DND-41 (cell line): Measurements from ENCODE around the gene BSND.

ENCODE experiments used
- ATAC-seq: fragments of 200-7000 bp; cut with Tn5 transposase; 3 replicates; pipeline ENCODE4 v1.9.1; 2021; ENCODE audit warnings: low read depth; ENCODE audit not compliant: insufficient read depth
- DNase-seq: peaks from one replicate; pipeline ENCODE4 v3.0.0-alpha.2; 2020
- H2AFZ ChIP-seq: 2 replicates; pipeline ENCODE4 v1.6.0; 2012; ENCODE audit warnings: low read depth, low read length
- H3K27ac ChIP-seq: 2 replicates; pipeline ENCODE4 v1.5.1; 2012; ENCODE audit warnings: low read length, inconsistent platforms
- H3K27me3 ChIP-seq: fragments of 200-600 bp; sonication (generic); 2 replicates; pipeline ENCODE4 v1.6.0; 2012; ENCODE audit warnings: low read length, mild to moderate bottlenecking, inconsistent platforms; ENCODE audit not compliant: insufficient read depth, poor library complexity
- H3K36me3 ChIP-seq: 2 replicates; pipeline ENCODE4 v1.5.1; 2012; ENCODE audit warnings: low read length, inconsistent platforms; ENCODE audit not compliant: insufficient read depth
- H3K4me1 ChIP-seq: 2 replicates; pipeline ENCODE4 v1.5.1; 2012; ENCODE audit warnings: mild to moderate bottlenecking, low read length; ENCODE audit not compliant: insufficient read depth
- H3K4me2 ChIP-seq: 2 replicates; pipeline ENCODE4 v1.6.0; 2012; ENCODE audit warnings: mild to moderate bottlenecking, moderate library complexity, low read length, inconsistent platforms; ENCODE audit not compliant: insufficient read depth
- H3K4me3 ChIP-seq, 2 experiments: fragments of 200-600 bp in 1 of 2; shearing (Covaris generic) in 1 of 2; 2 replicates each; pipeline ENCODE4 v1.5.1; 2012 to 2016; ENCODE audit warnings: inconsistent platforms in 2 of 2, low read length in 2 of 2, mild to moderate bottlenecking in 2 of 2, low read depth in 1 of 2, moderate library complexity in 1 of 2
- H3K79me2 ChIP-seq: 2 replicates; pipeline ENCODE4 v1.6.0; 2012; ENCODE audit warnings: low read length, inconsistent platforms; ENCODE audit not compliant: insufficient read depth
- H3K9ac ChIP-seq: 2 replicates; pipeline ENCODE4 v1.6.0; 2012; ENCODE audit warnings: low read depth, mild to moderate bottlenecking, inconsistent platforms, low read length, moderate library complexity
- H3K9me3 ChIP-seq: 2 replicates; pipeline ENCODE4 v1.5.1; 2012; ENCODE audit warnings: low read length, moderate library complexity, mild to moderate bottlenecking, inconsistent platforms; ENCODE audit not compliant: insufficient read depth, severe bottlenecking
- H4K20me1 ChIP-seq: 2 replicates; pipeline ENCODE4 v1.6.0; 2012; ENCODE audit warnings: low read length; ENCODE audit not compliant: insufficient read depth
- EZH2 ChIP-seq: IDR thresholded peaks from 3 replicates; pipeline ENCODE4 v1.6.1; 2012; ENCODE audit warnings: borderline replicate concordance, low read depth, mild to moderate bottlenecking, moderate library complexity, low read length, inconsistent platforms; ENCODE audit not compliant: severe bottlenecking
- TF ChIP-seq, protein P1 (sequence below): IDR thresholded peaks from 2 replicates; pipeline ENCODE4 v1.5.1; 2012; ENCODE audit warnings: borderline replicate concordance, low read length, moderate library complexity, mild to moderate bottlenecking; ENCODE audit not compliant: poor library complexity, severe bottlenecking; ENCODE audit errors: extremely low read depth

The BSND gene

DNA sequence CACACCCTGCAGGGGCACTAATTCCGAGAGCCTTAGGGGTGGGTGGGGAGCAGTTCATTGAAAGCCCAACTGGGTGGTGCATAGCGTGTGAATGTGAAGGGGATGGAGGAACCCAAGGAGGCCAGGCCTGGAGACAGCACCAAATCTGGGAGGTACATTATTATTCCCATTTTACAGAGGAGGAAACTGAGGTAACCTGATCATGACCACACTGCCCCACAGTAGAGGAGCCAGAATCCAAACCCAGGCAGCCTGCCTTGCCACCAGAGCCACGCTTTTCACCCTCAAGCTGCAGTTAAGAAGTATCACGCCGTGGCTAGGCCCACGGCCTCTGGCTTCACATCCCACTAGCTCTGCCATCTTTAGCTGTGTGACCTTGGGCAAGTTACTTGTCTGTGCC is 633 bp upstream of the BSND start:
- H3K4me3 ChIP-seq = no peak overlapping the region
- H3K9me3 ChIP-seq = no peaks in the 10 kb centered on the region
- H3K9ac ChIP-seq = no peak overlapping the region
- H3K79me2 ChIP-seq = no peaks in the 10 kb centered on the region
- no peaks in the 10 kb centered on the region for H3K27me3 ChIP-seq
- ATAC-seq = no peak
- H2AFZ ChIP-seq = no peak overlapping the region
- no peak overlapping the region for H3K4me2 ChIP-seq
- H3K36me3 ChIP-seq = no peaks in the 10 kb centered on the region
- no peaks in the 10 kb centered on the region for H3K4me1 ChIP-seq
- H4K20me1 ChIP-seq = no peaks in the 10 kb centered on the region
- TF ChIP-seq, protein P1, sequence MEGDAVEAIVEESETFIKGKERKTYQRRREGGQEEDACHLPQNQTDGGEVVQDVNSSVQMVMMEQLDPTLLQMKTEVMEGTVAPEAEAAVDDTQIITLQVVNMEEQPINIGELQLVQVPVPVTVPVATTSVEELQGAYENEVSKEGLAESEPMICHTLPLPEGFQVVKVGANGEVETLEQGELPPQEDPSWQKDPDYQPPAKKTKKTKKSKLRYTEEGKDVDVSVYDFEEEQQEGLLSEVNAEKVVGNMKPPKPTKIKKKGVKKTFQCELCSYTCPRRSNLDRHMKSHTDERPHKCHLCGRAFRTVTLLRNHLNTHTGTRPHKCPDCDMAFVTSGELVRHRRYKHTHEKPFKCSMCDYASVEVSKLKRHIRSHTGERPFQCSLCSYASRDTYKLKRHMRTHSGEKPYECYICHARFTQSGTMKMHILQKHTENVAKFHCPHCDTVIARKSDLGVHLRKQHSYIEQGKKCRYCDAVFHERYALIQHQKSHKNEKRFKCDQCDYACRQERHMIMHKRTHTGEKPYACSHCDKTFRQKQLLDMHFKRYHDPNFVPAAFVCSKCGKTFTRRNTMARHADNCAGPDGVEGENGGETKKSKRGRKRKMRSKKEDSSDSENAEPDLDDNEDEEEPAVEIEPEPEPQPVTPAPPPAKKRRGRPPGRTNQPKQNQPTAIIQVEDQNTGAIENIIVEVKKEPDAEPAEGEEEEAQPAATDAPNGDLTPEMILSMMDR = no peak
- TF ChIP-seq EZH2 = no peak
- DNase-seq = no peak
- H3K27ac ChIP-seq = no peak overlapping the region

DNA sequence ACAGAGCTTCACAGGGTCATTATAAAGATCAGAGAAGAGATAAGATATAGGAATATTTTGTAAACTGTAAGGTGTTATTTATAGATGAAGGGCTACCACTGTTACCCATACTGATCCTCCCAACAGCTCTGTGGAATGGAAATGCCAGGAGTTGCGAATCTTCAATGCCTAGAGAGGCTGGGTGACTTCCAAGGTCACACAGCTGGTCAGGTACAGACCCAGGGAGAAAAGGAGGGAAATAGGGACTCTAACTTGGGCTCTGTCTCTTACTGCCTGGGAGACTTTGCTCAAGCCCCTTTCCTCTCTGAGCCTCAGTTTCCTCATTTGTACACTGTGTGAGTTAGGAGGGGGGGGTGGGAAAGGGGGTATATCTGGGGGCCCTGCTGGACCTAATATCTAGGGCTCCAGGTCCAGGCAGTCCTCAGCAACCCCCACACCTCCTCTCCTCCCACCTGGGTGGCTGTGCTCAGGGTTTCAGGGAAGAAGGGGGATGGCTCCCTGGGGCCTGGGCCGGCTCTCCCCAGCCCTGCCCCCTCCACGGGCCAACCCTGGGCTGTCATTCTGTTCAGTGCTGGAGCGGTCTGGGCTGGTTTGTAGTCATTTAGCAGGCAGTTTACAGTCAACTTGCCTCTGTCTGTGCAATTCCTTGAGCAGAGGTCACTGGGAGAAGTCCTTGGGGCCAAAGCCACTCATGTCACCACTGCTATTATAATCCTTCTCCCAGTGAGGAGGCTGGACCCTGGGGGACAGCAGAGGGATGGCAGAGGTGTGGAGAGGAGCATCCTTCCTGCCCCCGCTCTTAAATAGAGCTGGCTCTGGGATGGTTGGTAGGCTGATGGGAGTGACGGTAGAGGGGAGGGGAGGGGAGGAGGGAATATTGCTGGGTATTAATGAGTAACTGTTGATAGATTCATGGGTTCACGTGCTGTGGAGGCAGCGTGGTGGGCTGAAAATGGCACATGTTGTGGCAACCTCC is 1.7 kb downstream of the BSND start:
- no peak for ATAC-seq
- no peak for DNase-seq
- Histone ChIP-seq H4K20me1 (no peaks in the 10 kb centered on the region), H2AFZ (no peak overlapping the region), H3K79me2 (no peaks in the 10 kb centered on the region), H3K9ac (no peak overlapping the region), H3K27me3 (no peaks in the 10 kb centered on the region), H3K4me1 (no peaks in the 10 kb centered on the region), H3K27ac (no peak overlapping the region), H3K9me3 (no peaks in the 10 kb centered on the region), H3K4me2 (no peak overlapping the region), H3K4me3 (no peak overlapping the region), H3K36me3 (no peaks in the 10 kb centered on the region)
- TF ChIP-seq, protein P1 = no peak
- TF ChIP-seq EZH2 = no peak

DNA sequence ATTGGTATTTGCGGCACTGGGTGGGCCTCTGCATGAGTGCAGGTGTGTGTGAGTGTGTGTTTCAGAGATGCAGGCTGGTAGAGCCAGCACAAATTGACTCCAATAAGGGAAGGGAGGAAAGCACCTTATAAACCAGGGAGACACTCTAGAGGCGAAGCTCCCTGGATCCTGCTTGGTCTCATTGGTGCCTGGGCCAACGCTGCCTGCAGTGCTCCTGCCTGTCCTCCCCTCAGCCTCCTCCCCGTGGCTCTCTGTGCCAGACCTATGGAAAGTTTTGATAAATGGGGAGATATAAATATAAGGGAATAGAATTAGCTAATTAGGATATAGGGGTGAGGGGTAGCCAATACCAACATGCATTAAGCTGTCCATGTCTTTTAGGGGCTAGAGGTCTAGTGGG is 2.6 kb downstream of the BSND start:
- Histone ChIP-seq H3K27ac (no peak overlapping the region), H3K4me2 (no peak overlapping the region), H3K9me3 (no peaks in the 10 kb centered on the region), H3K79me2 (no peaks in the 10 kb centered on the region), H3K9ac (no peak overlapping the region), H4K20me1 (no peaks in the 10 kb centered on the region), H3K27me3 (no peaks in the 10 kb centered on the region), H3K36me3 (no peaks in the 10 kb centered on the region), H2AFZ (no peak overlapping the region), H3K4me1 (no peaks in the 10 kb centered on the region), H3K4me3 (no peak overlapping the region)
- no peak for TF ChIP-seq EZH2
- TF ChIP-seq, protein P1 = no peak
- ATAC-seq (no peak), DNase-seq (no peak)
